Gastrocnemius medialis (tissue), 4 donors: ENCODE measurements around the gene GRIK1.

ENCODE experiments used
- POLR2A ChIP-seq, 2 donors: fragments of 450-650 bp; IDR thresholded peaks; one replicate each; pipeline ENCODE4 v1.6.1; 2017; ENCODE audit warnings: antibody characterized with exemption in 2 of 2, mild to moderate bottlenecking in 2 of 2, moderate library complexity in 2 of 2
- TF ChIP-seq, protein P1 (sequence below), 5 experiments: fragments of 450-650 bp in 3 of 5; fragments of 200-600 bp in 2 of 5; sonication (generic) in 2 of 5; IDR thresholded peaks in 4 of 5; conservative IDR thresholded peaks in 1 of 5; 1 replicate in 4 of 5; 2 replicates in 1 of 5; pipeline ENCODE4 v1.5.1; 2016 to 2019; ENCODE audit warnings: antibody characterized with exemption in 5 of 5, mild to moderate bottlenecking in 3 of 5, moderate library complexity in 3 of 5

DNA sequence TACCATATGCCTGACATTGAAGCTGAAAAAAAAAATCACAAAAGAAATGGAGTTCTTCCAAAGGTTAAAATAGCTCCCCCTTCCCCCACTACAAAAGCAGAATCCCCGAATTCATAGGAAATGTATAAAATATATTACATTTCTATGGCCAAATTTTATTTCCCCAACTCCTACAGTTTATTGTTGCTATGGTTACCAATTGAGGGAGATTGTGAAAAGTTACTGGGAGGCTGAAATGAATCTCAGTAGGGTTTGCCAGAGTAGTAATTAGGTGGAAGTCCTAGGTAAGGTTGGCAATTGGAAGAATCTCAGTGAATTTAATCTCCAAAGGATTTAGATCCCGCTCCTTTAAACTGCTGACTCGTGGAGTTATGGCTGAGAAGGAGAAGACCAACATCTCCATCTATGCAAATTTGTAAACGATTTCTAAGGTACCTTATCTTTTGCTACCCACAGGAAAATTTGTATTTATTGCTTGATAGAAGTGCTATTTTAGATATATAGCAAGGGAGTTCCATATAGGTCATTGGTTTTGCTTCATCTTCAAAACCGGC lies 359.0 kb downstream of the GRIK1 start:
- TF ChIP-seq, protein P1, sequence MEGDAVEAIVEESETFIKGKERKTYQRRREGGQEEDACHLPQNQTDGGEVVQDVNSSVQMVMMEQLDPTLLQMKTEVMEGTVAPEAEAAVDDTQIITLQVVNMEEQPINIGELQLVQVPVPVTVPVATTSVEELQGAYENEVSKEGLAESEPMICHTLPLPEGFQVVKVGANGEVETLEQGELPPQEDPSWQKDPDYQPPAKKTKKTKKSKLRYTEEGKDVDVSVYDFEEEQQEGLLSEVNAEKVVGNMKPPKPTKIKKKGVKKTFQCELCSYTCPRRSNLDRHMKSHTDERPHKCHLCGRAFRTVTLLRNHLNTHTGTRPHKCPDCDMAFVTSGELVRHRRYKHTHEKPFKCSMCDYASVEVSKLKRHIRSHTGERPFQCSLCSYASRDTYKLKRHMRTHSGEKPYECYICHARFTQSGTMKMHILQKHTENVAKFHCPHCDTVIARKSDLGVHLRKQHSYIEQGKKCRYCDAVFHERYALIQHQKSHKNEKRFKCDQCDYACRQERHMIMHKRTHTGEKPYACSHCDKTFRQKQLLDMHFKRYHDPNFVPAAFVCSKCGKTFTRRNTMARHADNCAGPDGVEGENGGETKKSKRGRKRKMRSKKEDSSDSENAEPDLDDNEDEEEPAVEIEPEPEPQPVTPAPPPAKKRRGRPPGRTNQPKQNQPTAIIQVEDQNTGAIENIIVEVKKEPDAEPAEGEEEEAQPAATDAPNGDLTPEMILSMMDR (IDR thresholded peaks at IDR 0.05 in 4 of 5, conservative IDR thresholded peaks at IDR 0.05 in 1 of 5), result no peak
- no peak for TF ChIP-seq POLR2A (IDR thresholded peaks at IDR 0.05)
